ENCODE data around the gene DUS2. TPM values are rescaled to one million over a fixed set of nuclear protein-coding genes. Genes with fewer than 3 reads are reported as not detected.
A peak's percentile ranks its signal among the peaks of the same experiment; 100 is the strongest.

The DUS2 gene
- total and polyA plus RNA-seq, 9 of the 15 experiments (the other 6 are each of a cell fraction or from before 2014, with no cell fraction given), result 5.8 to 22.5 (median 20.6) TPM

DNA sequence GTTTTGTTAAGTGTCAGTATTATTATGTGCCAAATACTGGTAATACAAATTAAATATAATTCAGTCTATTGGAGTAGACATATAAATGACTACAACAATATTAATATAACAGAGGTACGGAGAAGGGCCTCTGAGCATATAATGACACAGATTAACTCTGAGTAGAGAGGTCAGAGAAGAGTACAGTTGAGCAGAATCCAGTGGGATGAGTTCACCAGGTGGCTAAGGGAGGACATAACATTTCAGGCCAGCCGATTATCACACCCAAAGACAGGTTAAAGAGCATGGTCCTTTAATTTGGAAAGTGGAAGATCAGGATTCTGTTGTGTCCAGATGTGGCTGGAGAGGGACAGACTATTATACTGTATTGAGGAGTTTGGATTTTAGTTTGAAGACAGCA, 73.4 kb downstream of the DUS2 start (continued):
- TF ChIP-seq ZNF347 (CRISPR knock-in tag; IDR thresholded peaks at IDR 0.05; ENCODE audit: low read depth) (no peak), U2AF1 (optimal IDR thresholded peaks at IDR 0.05; ENCODE audit: low read depth, low read length) (no peak), ZNF79 (CRISPR knock-in tag; IDR thresholded peaks at IDR 0.05; ENCODE audit: low read depth) (no peak), POLR3G (IDR thresholded peaks at IDR 0.05; ENCODE audit: extremely low read depth, insufficient read length, insufficient replicate concordance) (no peak), NCOA1 (IDR thresholded peaks at IDR 0.05; ENCODE audit: low read depth) (no peak), SRF (CRISPR knock-in tag; IDR thresholded peaks at IDR 0.05) (no peak), SMARCA4 (IDR thresholded peaks at IDR 0.05) (no peak)

DNA sequence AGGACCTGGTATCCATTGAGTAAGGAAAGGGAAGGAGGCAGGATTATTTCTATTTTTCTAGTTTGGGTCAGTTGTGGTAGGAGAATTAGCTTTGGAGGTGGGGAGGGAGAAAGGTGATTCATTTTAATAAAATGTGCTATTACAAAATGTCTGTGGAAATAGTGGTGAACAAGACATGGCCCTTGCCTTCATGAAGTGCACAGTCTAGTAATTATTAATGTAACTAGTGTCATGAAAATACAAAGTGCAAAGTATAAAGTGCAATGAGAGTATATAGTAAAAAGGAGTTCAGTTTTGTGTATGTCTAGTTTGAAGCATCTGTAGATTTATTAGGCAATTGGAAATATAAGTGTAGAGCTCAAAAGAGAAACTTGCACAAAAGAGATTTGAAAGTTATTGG, 74.0 kb downstream of the DUS2 start:
- Histone ChIP-seq H3K27me3 (ENCODE audit: control insufficient read depth in 2 of 2, insufficient read depth in 2 of 2, low read length in 2 of 2) (no peaks in the 10 kb centered on the region), H3K36me3 (ENCODE audit: control insufficient read depth, insufficient read depth, low read length) (peaks cover 18% of the 10 kb centered on the region), H3K4me2 (ENCODE audit: insufficient read depth, low read length) (no peak overlapping the region), H4K20me1 (replicated peaks; ENCODE audit: control insufficient read depth, insufficient read depth, low read length) (peaks cover 23% of the 10 kb centered on the region), H3K27ac (ENCODE audit: extremely low read depth, low read depth, low read length) (no peak overlapping the region), H3K9me3 (replicated peaks; ENCODE audit: control insufficient read depth, insufficient read depth, low read depth, low read length) (no peaks in the 10 kb centered on the region), H3K79me2 (ENCODE audit: control insufficient read depth, insufficient read depth, low read length) (peaks cover 99% of the 10 kb centered on the region), H3K9ac (ENCODE audit: insufficient read depth in 1 of 2, low read depth in 2 of 2, low read length in 2 of 2) (no peak overlapping the region), H3K4me1 (replicated peaks in 1 of 2; ENCODE audit: control insufficient read depth in 2 of 2, insufficient read depth in 2 of 2, low read length in 2 of 2) (peaks cover 9 to 24% of the 10 kb centered on the region in 2 experiments; a peak in 4 of 5 replicates), H3K4me3 (no peak overlapping the region), H3K9me1 (ENCODE audit: control insufficient read depth, insufficient read depth, low read length) (no peaks in the 10 kb centered on the region), H2AFZ (ENCODE audit: low read depth, low read length) (no peak overlapping the region)
- in situ Hi-C loops (cut with MboI), result no loop called here
- BruUV-seq (replicated peaks), result TSS peak; percentile 11
- intact Hi-C loops (cut with micrococcal nuclease), result no loop called here
- ChIA-PET CTCF (ENCODE audit: low intra/inter-chr PET ratio) (no interaction called here), POLR2A (interaction anchor here (1.0 kb wide), 1 partner anchor 12 kb away, joined by 6 read pairs; the partner anchor contains the start of gene NFATC3)
- DNase-seq (ENCODE audit: extremely low read depth in 1 of 4, low spot score in 3 of 4) (no peak), ATAC-seq (no peak), FAIRE-seq (no peak)
- TF ChIP-seq DDX20 (tag; IDR thresholded peaks at IDR 0.05; ENCODE audit: low read depth) (no peak), ASH1L (IDR thresholded peaks at IDR 0.05; ENCODE audit: borderline replicate concordance, low read depth, partially characterized antibody) (no peak), ZNF282 (CRISPR knock-in tag; IDR thresholded peaks at IDR 0.05) (no peak), CBX5 (IDR thresholded peaks at IDR 0.05; ENCODE audit: borderline replicate concordance, low read depth) (no peak), ZNF146 (CRISPR knock-in tag; IDR thresholded peaks at IDR 0.05; ENCODE audit: unreplicated experiment) (no peak), TCF3 (CRISPR knock-in tag; IDR thresholded peaks at IDR 0.05) (no peak), ZBTB8A (IDR thresholded peaks at IDR 0.05; ENCODE audit: partially characterized antibody) (no peak), HDAC2 (IDR thresholded peaks at IDR 0.05) (no peak), ZNF324 (CRISPR knock-in tag; IDR thresholded peaks at IDR 0.05) (no peak), GABPB2 (CRISPR knock-in tag; conservative IDR thresholded peaks at IDR 0.05) (no peak), RBM22 (IDR thresholded peaks at IDR 0.05; ENCODE audit: low read depth, low read length, poor library complexity, severe bottlenecking) (no peak), KDM4B (IDR thresholded peaks at IDR 0.05; ENCODE audit: borderline replicate concordance in 2 of 2, low read depth in 1 of 2) (no peak), U2AF2 (optimal IDR thresholded peaks at IDR 0.05; ENCODE audit: low read depth, low read length) (no peak)
- TF ChIP-seq, protein P1, sequence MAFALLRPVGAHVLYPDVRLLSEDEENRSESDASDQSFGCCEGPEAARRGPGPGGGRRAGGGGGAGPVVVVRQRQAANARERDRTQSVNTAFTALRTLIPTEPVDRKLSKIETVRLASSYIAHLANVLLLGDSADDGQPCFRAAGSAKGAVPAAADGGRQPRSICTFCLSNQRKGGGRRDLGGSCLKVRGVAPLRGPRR (CRISPR knock-in tag; IDR thresholded peaks at IDR 0.05), result no peak
- TF ChIP-seq, protein P2, sequence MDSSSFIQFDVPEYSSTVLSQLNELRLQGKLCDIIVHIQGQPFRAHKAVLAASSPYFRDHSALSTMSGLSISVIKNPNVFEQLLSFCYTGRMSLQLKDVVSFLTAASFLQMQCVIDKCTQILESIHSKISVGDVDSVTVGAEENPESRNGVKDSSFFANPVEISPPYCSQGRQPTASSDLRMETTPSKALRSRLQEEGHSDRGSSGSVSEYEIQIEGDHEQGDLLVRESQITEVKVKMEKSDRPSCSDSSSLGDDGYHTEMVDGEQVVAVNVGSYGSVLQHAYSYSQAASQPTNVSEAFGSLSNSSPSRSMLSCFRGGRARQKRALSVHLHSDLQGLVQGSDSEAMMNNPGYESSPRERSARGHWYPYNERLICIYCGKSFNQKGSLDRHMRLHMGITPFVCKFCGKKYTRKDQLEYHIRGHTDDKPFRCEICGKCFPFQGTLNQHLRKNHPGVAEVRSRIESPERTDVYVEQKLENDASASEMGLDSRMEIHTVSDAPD (CRISPR knock-in tag; IDR thresholded peaks at IDR 0.05), result no peak
